GM23338 (cell line): ENCODE measurements around the gene GCLM.
A peak's percentile ranks its signal among the peaks of the same experiment; 100 is the strongest.

Experiments
- CREB1 ChIP-seq: fragments of 250-450 bp; sonication (Bioruptor Pico); IDR thresholded peaks from 2 replicates; pipeline ENCODE4 v1.5.0; 2020; ENCODE audit warnings: low read depth, mild to moderate bottlenecking, moderate library complexity
- CTCF ChIP-seq, 2 experiments: fragments of 200-600 bp in 1 of 2; sonication (generic) in 1 of 2; conservative IDR thresholded peaks; 2 replicates each; pipeline versions ENCODE4 v1.5.1 to v1.6.1; 2016 to 2017; ENCODE audit warnings: antibody characterized with exemption in 2 of 2, low read depth in 2 of 2, mild to moderate bottlenecking in 2 of 2, moderate library complexity in 1 of 2
- ETS1 ChIP-seq: IDR thresholded peaks from 2 replicates; pipeline ENCODE4 v1.6.1; 2016; ENCODE audit warnings: antibody characterized with exemption
- EZH2 ChIP-seq: fragments of 200-600 bp; sonication (generic); IDR thresholded peaks from one replicate; pipeline ENCODE4 v1.8.0; 2017; ENCODE audit warnings: antibody characterized with exemption, mild to moderate bottlenecking, low read depth; ENCODE audit not compliant: unreplicated experiment
- EZH2phosphoT487 ChIP-seq: fragments of 200-600 bp; sonication (generic); IDR thresholded peaks from one replicate; pipeline ENCODE4 v1.8.1; 2018; ENCODE audit warnings: antibody characterized with exemption; ENCODE audit not compliant: unreplicated experiment
- POLR2AphosphoS5 ChIP-seq: IDR thresholded peaks from 2 replicates; pipeline ENCODE4 v1.6.1; 2016; ENCODE audit warnings: antibody characterized with exemption, low read depth
- REST ChIP-seq: IDR thresholded peaks from one replicate; pipeline ENCODE4 v1.6.1; 2018; ENCODE audit warnings: antibody characterized with exemption; ENCODE audit not compliant: unreplicated experiment
- STAT1 ChIP-seq: IDR thresholded peaks from one replicate; pipeline ENCODE4 v1.6.1; 2016; ENCODE audit warnings: antibody characterized with exemption; ENCODE audit not compliant: unreplicated experiment
- ZNF114 ChIP-seq: fragments of 250-450 bp; sonication (Bioruptor Pico); IDR thresholded peaks from 2 replicates; pipeline ENCODE4 v1.5.0; 2020; ENCODE audit warnings: mild to moderate bottlenecking, moderate library complexity
- ZNF331 ChIP-seq: fragments of 250-450 bp; sonication (Bioruptor Pico); IDR thresholded peaks from 2 replicates; pipeline ENCODE4 v1.5.0; 2020; ENCODE audit warnings: low read depth, mild to moderate bottlenecking, moderate library complexity
- ZNF462 ChIP-seq: fragments of 250-450 bp; sonication (Bioruptor Pico); IDR thresholded peaks from 2 replicates; pipeline ENCODE4 v1.5.0; 2020; ENCODE audit warnings: mild to moderate bottlenecking, moderate library complexity

GRCh38 chr1:93878889-93879586 is 30.2 kb downstream of the GCLM start, which contains the start of gene DNTTIP2:
- TF ChIP-seq POLR2AphosphoS5 (peak; percentile 99), CTCF (conservative IDR thresholded peaks at IDR 0.05; ENCODE audit: low read depth in 2 of 2) (no peak), EZH2 (no peak), EZH2phosphoT487 (no peak), ETS1 (peak; percentile 86), CREB1 (peak; percentile 96), REST (no peak), STAT1 (no peak), ZNF331 (CRISPR knock-in tag) (no peak), ZNF462 (CRISPR knock-in tag) (no peak), ZNF114 (CRISPR knock-in tag) (no peak)
